K562 (cell line): ENCODE measurements around the gene GARNL3. TPM values are rescaled to one million over a fixed set of nuclear protein-coding genes. Genes with fewer than 3 reads are reported as not detected.

ENCODE experiments used
- ATAC-seq: fragments of 200-7000 bp; cut with Tn5 transposase; 3 replicates; pipeline ENCODE4 v1.9.1; 2020; ENCODE audit warnings: moderate library complexity
- BruUV-seq: library from RNA; stranded (reverse); fragments of 400-500 nt; replicated peaks from 2 replicates; lab custom pipeline; 2021; lab: Mats Ljungman, UMichigan
- CTCF ChIA-PET: fragments of 300-600 bp; formaldehyde crosslinking; extraction: SDS; loops from one replicate; lab custom pipeline; 2021; ENCODE audit warnings: low intra/inter-chr PET ratio; lab: Yijun Ruan, JAX
- POLR2A ChIA-PET: fragments of 300-600, 350-650 bp; sonication (Branson Sonifier 250); formaldehyde crosslinking; extraction: SDS; loops from one replicate; lab custom pipeline; 2021; ENCODE audit warnings: antibody characterized with exemption, inconsistent platforms; lab: Yijun Ruan, JAX
- DNase-seq, 4 experiments: peaks; one replicate each; pipeline versions ENCODE4 v3.0.0 to v3.0.0-alpha.2; 2011 to 2018; ENCODE audit warnings: low spot score in 3 of 4, mixed read lengths in 3 of 4; ENCODE audit errors: extremely low read depth in 1 of 4
- FAIRE-seq: peaks from 2 replicates; lab custom pipeline; 2011; peaks lifted over from hg19 to GRCh38; lab: Jason Lieb, UNC
- H2AFZ ChIP-seq: 2 replicates; pipeline ENCODE4 v1.6.0; 2011; ENCODE audit warnings: low read depth, low read length, control low read depth, inconsistent platforms
- H3K27ac ChIP-seq: fragments of 200-600 bp; 3 replicates; pipeline ENCODE4 v1.8.0; 2011; ENCODE audit warnings: low read depth, mild to moderate bottlenecking, control low read depth, inconsistent platforms, low read length, moderate library complexity, mixed read lengths; ENCODE audit errors: extremely low read depth
- H3K27me3 ChIP-seq, 2 experiments: fragments of 300-600 bp in 1 of 2; 2 replicates in 1 of 2; 3 replicates in 1 of 2; pipeline versions ENCODE4 v1.6.0 to v1.8.0; 2011; ENCODE audit warnings: inconsistent platforms in 2 of 2, low read length in 2 of 2, mild to moderate bottlenecking in 1 of 2, mixed read lengths in 1 of 2, moderate library complexity in 1 of 2; ENCODE audit not compliant: control insufficient read depth in 2 of 2, insufficient read depth in 2 of 2
- H3K36me3 ChIP-seq: fragments of 300-600 bp; 3 replicates; pipeline ENCODE4 v1.8.0; 2011; ENCODE audit warnings: mild to moderate bottlenecking, low read length, inconsistent platforms; ENCODE audit not compliant: control insufficient read depth, insufficient read depth
- H3K4me1 ChIP-seq, 2 experiments: fragments of 200-600 bp in 1 of 2; replicated peaks in 1 of 2; 2 replicates in 1 of 2; 3 replicates in 1 of 2; pipeline versions ENCODE4 v1.5.1 to v1.8.0; 2011; ENCODE audit warnings: inconsistent platforms in 2 of 2, low read length in 2 of 2, mild to moderate bottlenecking in 1 of 2, mixed read lengths in 1 of 2, moderate library complexity in 1 of 2; ENCODE audit not compliant: control insufficient read depth in 2 of 2, insufficient read depth in 2 of 2
- H3K4me2 ChIP-seq: 2 replicates; pipeline ENCODE4 v1.6.1; 2011; ENCODE audit warnings: low read length, control low read depth, inconsistent platforms, mixed read lengths; ENCODE audit not compliant: insufficient read depth
- H3K4me3 ChIP-seq: fragments of 200-600 bp; sonication (generic), shearing (Covaris generic); 2 replicates; pipeline ENCODE4 v1.5.1; 2016; ENCODE audit warnings: control low read depth, inconsistent platforms
- H3K79me2 ChIP-seq: fragments of 200-600 bp; 3 replicates; pipeline ENCODE4 v1.8.0; 2011; ENCODE audit warnings: low read length, inconsistent platforms; ENCODE audit not compliant: control insufficient read depth, insufficient read depth
- H3K9ac ChIP-seq, 2 experiments: 2 replicates each; pipeline versions ENCODE4 v1.6.0 to v1.6.1; 2011; ENCODE audit warnings: low read depth in 2 of 2, low read length in 2 of 2, control low read depth in 1 of 2, inconsistent platforms in 1 of 2, mild to moderate bottlenecking in 1 of 2, mixed read lengths in 1 of 2; ENCODE audit not compliant: insufficient read depth in 1 of 2
- H3K9me1 ChIP-seq: one replicate; pipeline ENCODE4 v1.6.0; 2011; ENCODE audit warnings: inconsistent platforms, mild to moderate bottlenecking, low read length, moderate library complexity; ENCODE audit not compliant: control insufficient read depth, insufficient read depth
- H3K9me3 ChIP-seq: replicated peaks from 2 replicates; pipeline ENCODE4 v1.5.1; 2011; ENCODE audit warnings: low read depth, low read length, inconsistent platforms; ENCODE audit not compliant: control insufficient read depth, insufficient read depth
- H4K20me1 ChIP-seq: replicated peaks from 2 replicates; pipeline ENCODE4 v1.6.1; 2011; ENCODE audit warnings: low read length, inconsistent platforms, mixed read lengths; ENCODE audit not compliant: control insufficient read depth, insufficient read depth
- CAMTA2 ChIP-seq: fragments of 250-450 bp; sonication (Bioruptor Pico); conservative IDR thresholded peaks from 2 replicates; pipeline ENCODE4 v1.5.1; 2022
- FOXM1 ChIP-seq, 2 experiments: fragments of 450-650 bp in 1 of 2; sonication (generic) in 1 of 2; formaldehyde crosslinking in 1 of 2; IDR thresholded peaks; 2 replicates each; pipeline versions ENCODE4 v1.6.1 to v1.9.0; 2017 to 2022; ENCODE audit warnings: low read depth in 2 of 2, mild to moderate bottlenecking in 2 of 2, missing genetic modification reagents in 1 of 2, moderate library complexity in 1 of 2
- GTF2E2 ChIP-seq: fragments of 200-800 bp; sonication (Bioruptor generic); IDR thresholded peaks from 2 replicates; pipeline ENCODE4 v1.6.1; 2016; ENCODE audit warnings: missing genetic modification characterization, missing compliant biosample characterization
- IRF2 ChIP-seq: sonication (generic); formaldehyde crosslinking; IDR thresholded peaks from 2 replicates; pipeline ENCODE4 v1.8.1; 2022; ENCODE audit warnings: mild to moderate bottlenecking, missing genetic modification reagents
- PHF20 ChIP-seq: fragments of 450-650 bp; IDR thresholded peaks from 2 replicates; pipeline ENCODE4 v1.6.1; 2018; ENCODE audit not compliant: partially characterized antibody
- POLR2AphosphoS2 ChIP-seq: IDR thresholded peaks from 2 replicates; pipeline ENCODE4 v1.6.1; 2012; ENCODE audit warnings: low read length, improper control_type of control experiment
- PPARD ChIP-seq: fragments of 250-450 bp; sonication (Bioruptor Pico); IDR thresholded peaks from 2 replicates; pipeline ENCODE4 v1.8.0; 2022; ENCODE audit warnings: inconsistent platforms, mild to moderate bottlenecking, moderate library complexity
- RAD21 ChIP-seq, 2 experiments: fragments of 250-450 bp in 1 of 2; fragments of 450-650 bp in 1 of 2; sonication (Bioruptor Pico) in 1 of 2; formaldehyde crosslinking in 1 of 2; IDR thresholded peaks in 1 of 2; conservative IDR thresholded peaks in 1 of 2; 2 replicates each; pipeline versions ENCODE4 v1.4.0 to v1.8.0; 2020 to 2022; ENCODE audit warnings: mild to moderate bottlenecking in 2 of 2, moderate library complexity in 1 of 2
- RCOR1 ChIP-seq, 2 experiments: IDR thresholded peaks; 2 replicates each; pipeline ENCODE4 v1.6.1; 2012; ENCODE audit warnings: low read depth in 2 of 2, low read length in 2 of 2, borderline replicate concordance in 1 of 2, improper control_type of control experiment in 1 of 2
- RHOXF2B ChIP-seq: fragments of 250-450 bp; sonication (Bioruptor Pico); conservative IDR thresholded peaks from 2 replicates; pipeline ENCODE4 v1.5.1; 2021
- RNF2 ChIP-seq: sonication (generic); IDR thresholded peaks from 2 replicates; pipeline ENCODE4 v1.6.1; 2016
- ZKSCAN8 ChIP-seq: fragments of 200-800 bp; sonication (Bioruptor generic); IDR thresholded peaks from 2 replicates; pipeline ENCODE4 v1.6.1; 2016; ENCODE audit warnings: missing genetic modification characterization, missing compliant biosample characterization
- WGBS: fragments of 100-300 bp; shearing (Covaris generic); methylation state at CpG from one replicate; pipeline ENCODE4 v1.1.6; 2016; ENCODE audit warnings: low coverage, mixed read lengths; ENCODE audit not compliant: insufficient coverage; ENCODE audit errors: missing lambda C conversion rate; 5-methylcytosine and 5-hydroxymethylcytosine counted together
- in situ Hi-C: fragments of 300-500 bp; cut with MboI; formaldehyde crosslinking; loops from 4 replicates; pipeline ENCODE4 v1.15.0; 2018; ENCODE audit warnings: inconsistent platforms, mixed read lengths
- intact Hi-C: fragments of 100-400 bp; cut with micrococcal nuclease; formaldehyde crosslinking; loops from 2 replicates; pipeline ENCODE4 v1.14.2; 2022
- polyA plus RNA-seq, 8 experiments: library from polyadenylated mRNA; depleted of rRNA in 4 of 8; stranded (reverse) in 5 of 8; unstranded in 3 of 8; fragments of >200 nt; fragmentation: Nextera tagmentation in 2 of 8; fragmentation: Illumina TruSeq in 1 of 8; extraction: Ambion mirVana in 2 of 8; extraction: Trizol in 1 of 8; gene quantifications; 2 replicates each; pipeline versions ENCODE4 v1.2.1 to v1.2.3, GENCODE V29; 2011 to 2014; ENCODE audit warnings: inconsistent platforms in 1 of 8, missing spikeins in 1 of 8
- total RNA-seq, 7 experiments: library from RNA; depleted of rRNA in 6 of 7; stranded (reverse); fragments of >200 nt in 6 of 7; fragmentation: Illumina TruSeq in 2 of 7; extraction: Trizol in 2 of 7; gene quantifications; 2 replicates each; pipeline versions ENCODE4 v1.2.1 to v1.2.3, GENCODE V29; 2011 to 2021; ENCODE audit warnings: low replicate concordance in 1 of 7
- TF ChIP-seq, protein P1 (sequence below): fragments of 250-450 bp; sonication (Bioruptor Pico); IDR thresholded peaks from 2 replicates; pipeline ENCODE4 v1.8.0; 2022; ENCODE audit warnings: moderate library complexity, mild to moderate bottlenecking, inconsistent platforms
- TF ChIP-seq, protein P2 (sequence below): sonication (generic); formaldehyde crosslinking; IDR thresholded peaks from 2 replicates; pipeline ENCODE4 v1.8.1; 2023; ENCODE audit warnings: mild to moderate bottlenecking, missing genetic modification reagents
- TF ChIP-seq, protein P3 (sequence below): fragments of 450-650 bp; IDR thresholded peaks from 2 replicates; pipeline ENCODE4 v1.6.1; 2016; ENCODE audit warnings: antibody characterized with exemption
- TF ChIP-seq, protein P4 (sequence below): sonication (generic); formaldehyde crosslinking; IDR thresholded peaks from 2 replicates; pipeline ENCODE4 v1.8.1; 2022; ENCODE audit warnings: missing genetic modification reagents

The GARNL3 gene
- total and polyA plus RNA-seq, 9 of the 15 experiments (the other 6 are each of a cell fraction or from before 2014, with no cell fraction given): 0.35 to 2.7 (median 1.6) TPM

DNA sequence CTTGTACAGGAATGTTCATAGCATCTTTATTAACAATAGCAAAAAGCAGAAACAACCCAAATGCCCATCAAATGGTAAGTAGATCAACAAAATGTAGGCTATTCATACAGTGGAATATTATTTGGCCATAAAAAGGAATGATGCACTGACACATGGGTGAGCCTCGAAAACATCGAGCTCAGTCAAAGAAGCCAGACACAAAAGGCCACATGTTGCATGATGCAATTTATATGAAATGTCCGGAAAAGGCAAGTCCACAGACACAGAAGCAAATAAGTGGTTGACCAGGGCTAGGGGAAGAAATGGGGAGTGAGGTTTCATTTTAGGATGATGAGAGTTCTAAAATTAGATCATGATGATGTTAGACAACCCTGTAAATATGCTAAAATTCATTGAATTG lies 115.9 kb downstream of the GARNL3 start (continued):
- TF ChIP-seq, protein P1, sequence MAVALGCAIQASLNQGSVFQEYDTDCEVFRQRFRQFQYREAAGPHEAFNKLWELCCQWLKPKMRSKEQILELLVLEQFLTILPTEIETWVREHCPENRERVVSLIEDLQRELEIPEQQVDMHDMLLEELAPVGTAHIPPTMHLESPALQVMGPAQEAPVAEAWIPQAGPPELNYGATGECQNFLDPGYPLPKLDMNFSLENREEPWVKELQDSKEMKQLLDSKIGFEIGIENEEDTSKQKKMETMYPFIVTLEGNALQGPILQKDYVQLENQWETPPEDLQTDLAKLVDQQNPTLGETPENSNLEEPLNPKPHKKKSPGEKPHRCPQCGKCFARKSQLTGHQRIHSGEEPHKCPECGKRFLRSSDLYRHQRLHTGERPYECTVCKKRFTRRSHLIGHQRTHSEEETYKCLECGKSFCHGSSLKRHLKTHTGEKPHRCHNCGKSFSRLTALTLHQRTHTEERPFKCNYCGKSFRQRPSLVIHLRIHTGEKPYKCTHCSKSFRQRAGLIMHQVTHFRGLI (CRISPR knock-in tag): no peak
- TF ChIP-seq CAMTA2: no peak
- TF ChIP-seq PPARD (CRISPR knock-in tag): no peak
- TF ChIP-seq GTF2E2: no peak
- TF ChIP-seq RCOR1 (IDR thresholded peaks at IDR 0.05; ENCODE audit: borderline replicate concordance in 1 of 2, low read depth in 2 of 2, low read length in 2 of 2): peak in 1 of 2 experiments; percentile 37; a peak in 1 of 4 replicates
- TF ChIP-seq RNF2: no peak

DNA sequence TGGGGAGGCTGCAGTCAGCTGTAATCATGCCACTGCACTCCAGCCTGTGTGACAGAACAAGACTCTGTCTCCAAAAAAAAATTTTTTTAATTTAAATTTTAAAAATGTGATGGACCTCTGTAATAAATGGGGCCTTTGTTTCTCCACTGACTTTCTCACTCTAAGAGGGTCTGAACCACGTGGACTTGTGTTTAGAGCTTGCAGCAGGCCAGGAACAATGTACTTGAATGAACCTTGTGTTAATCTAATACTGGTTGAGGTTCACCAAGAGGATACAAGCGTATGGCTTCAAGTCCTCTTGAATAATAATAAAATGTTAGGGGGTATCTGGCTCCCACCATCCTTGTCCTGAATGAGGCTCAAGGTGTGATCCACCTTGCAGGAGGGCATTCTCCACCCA lies 118.0 kb downstream of the GARNL3 start:
- Histone ChIP-seq H3K4me1 (no peaks in the 10 kb centered on the region), H3K9ac (no peak overlapping the region), H3K36me3 (no peaks in the 10 kb centered on the region), H3K9me1 (no peaks in the 10 kb centered on the region), H3K9me3 (no peaks in the 10 kb centered on the region), H3K79me2 (no peaks in the 10 kb centered on the region), H2AFZ (no peak overlapping the region), H3K27me3 (peaks cover 29 to 37% of the 10 kb centered on the region in 2 experiments; a peak in 4 of 5 replicates), H3K4me3 (no peak overlapping the region), H4K20me1 (peaks cover 4% of the 10 kb centered on the region; the same call in 1 of the 2 replicates), H3K4me2 (no peak overlapping the region), H3K27ac (no peak overlapping the region)
- in situ Hi-C loops: no loop called here
- no TSS peak for BruUV-seq
- DNase-seq (no peak), ATAC-seq (no peak), FAIRE-seq (no peak)
- WGBS: 8% methylated on average over 2 of the region's 2 CpGs
- CTCF ChIA-PET: no interaction called here
- POLR2A ChIA-PET: no interaction called here
- intact Hi-C loops: no loop called here
- TF ChIP-seq IRF2 (CRISPR knock-in tag) (no peak), RHOXF2B (CRISPR knock-in tag) (no peak), PHF20 (no peak), POLR2AphosphoS2 (no peak), FOXM1 (IDR thresholded peaks at IDR 0.05; ENCODE audit: low read depth) (no peak), FOXM1 (CRISPR knock-in tag; IDR thresholded peaks at IDR 0.05; ENCODE audit: low read depth) (no peak), RAD21 (CRISPR knock-in tag; conservative IDR thresholded peaks at IDR 0.05 in 1 of 2, IDR thresholded peaks at IDR 0.05 in 1 of 2) (no peak), ZKSCAN8 (CRISPR knock-in tag) (no peak)
- TF ChIP-seq, protein P2, sequence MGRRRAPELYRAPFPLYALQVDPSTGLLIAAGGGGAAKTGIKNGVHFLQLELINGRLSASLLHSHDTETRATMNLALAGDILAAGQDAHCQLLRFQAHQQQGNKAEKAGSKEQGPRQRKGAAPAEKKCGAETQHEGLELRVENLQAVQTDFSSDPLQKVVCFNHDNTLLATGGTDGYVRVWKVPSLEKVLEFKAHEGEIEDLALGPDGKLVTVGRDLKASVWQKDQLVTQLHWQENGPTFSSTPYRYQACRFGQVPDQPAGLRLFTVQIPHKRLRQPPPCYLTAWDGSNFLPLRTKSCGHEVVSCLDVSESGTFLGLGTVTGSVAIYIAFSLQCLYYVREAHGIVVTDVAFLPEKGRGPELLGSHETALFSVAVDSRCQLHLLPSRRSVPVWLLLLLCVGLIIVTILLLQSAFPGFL (CRISPR knock-in tag): no peak
- TF ChIP-seq, protein P3, sequence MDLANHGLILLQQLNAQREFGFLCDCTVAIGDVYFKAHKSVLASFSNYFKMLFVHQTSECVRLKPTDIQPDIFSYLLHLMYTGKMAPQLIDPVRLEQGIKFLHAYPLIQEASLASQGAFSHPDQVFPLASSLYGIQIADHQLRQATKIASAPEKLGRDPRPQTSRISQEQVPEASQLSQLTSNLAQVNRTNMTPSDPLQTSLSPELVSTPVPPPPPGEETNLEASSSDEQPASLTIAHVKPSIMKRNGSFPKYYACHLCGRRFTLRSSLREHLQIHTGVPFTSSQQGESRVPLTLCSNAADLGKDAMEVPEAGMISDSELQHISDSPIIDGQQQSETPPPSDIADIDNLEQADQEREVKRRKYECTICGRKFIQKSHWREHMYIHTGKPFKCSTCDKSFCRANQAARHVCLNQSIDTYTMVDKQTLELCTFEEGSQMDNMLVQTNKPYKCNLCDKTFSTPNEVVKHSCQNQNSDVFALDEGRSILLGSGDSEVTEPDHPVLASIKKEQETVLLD: no peak
- TF ChIP-seq, protein P4, sequence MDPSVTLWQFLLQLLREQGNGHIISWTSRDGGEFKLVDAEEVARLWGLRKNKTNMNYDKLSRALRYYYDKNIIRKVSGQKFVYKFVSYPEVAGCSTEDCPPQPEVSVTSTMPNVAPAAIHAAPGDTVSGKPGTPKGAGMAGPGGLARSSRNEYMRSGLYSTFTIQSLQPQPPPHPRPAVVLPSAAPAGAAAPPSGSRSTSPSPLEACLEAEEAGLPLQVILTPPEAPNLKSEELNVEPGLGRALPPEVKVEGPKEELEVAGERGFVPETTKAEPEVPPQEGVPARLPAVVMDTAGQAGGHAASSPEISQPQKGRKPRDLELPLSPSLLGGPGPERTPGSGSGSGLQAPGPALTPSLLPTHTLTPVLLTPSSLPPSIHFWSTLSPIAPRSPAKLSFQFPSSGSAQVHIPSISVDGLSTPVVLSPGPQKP (CRISPR knock-in tag): no peak
